Activated CD8-positive, alpha-beta memory T cell treated with anti-CD3 and anti-CD28 coated beads, Interleukin-2, amount 50 U/mL, for 24 hours (primary cell): ENCODE measurements around the gene RAE1.

Source experiments
- DNase-seq: peaks from one replicate; pipeline ENCODE4 v3.0.0-alpha.2; 2020; ENCODE audit errors: extremely low read depth

RAE1 gene, protein sequence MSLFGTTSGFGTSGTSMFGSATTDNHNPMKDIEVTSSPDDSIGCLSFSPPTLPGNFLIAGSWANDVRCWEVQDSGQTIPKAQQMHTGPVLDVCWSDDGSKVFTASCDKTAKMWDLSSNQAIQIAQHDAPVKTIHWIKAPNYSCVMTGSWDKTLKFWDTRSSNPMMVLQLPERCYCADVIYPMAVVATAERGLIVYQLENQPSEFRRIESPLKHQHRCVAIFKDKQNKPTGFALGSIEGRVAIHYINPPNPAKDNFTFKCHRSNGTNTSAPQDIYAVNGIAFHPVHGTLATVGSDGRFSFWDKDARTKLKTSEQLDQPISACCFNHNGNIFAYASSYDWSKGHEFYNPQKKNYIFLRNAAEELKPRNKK

DNA sequence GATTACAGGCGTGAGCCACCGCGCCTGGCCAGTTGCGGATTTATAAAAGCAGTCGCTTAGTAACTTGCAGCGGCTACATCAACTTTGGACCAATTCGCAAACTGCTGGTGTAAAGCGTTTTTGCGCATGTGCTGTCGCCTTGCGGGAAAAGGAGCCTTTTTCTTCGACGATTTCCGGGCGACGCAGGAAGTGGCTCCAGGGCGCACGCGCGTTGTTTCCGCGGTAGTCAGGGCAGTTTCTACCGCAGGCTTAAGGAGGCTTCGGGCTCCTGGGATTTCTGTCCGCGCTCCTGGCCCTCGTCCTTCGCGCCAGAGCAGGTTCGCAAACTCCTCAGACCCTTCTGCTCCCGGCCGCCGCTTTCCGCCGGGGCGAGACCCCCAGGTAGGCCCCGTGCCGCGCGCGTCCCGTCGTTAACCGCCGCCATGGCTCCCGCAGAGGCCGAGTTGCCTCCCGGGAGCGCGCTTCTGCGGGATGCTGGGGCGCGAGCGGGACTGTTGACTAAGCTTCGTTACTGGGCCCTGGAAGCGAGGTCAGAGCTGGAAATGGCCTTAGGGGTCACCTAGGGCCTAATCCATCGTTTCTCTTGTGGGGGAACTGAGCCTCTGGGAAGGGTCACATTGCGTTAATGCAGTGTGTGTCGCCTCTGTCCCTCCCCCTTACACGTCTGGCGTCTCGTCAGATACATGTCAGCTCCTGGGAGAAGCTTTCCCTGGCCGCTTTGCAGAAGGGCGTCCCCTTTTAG, at the start of gene RAE1:
RAE1 (plus strand) TSS at position 214 of the 742 bp plus-strand sequence. CDS start 2,784 bp downstream, outside the sequence.
- peak; percentile 86 for DNase-seq

GRCh38 chr20:57306747-57307146, 44.3 kb upstream of the RAE1 start:
- DNase-seq: no peak

GRCh38 chr20:57308451-57309271, 42.4 kb upstream of the RAE1 start:
- no peak for DNase-seq

- no peak for DNase-seq
Observed at GRCh38 chr20:57309544-57310115, 41.4 kb upstream of the RAE1 start.

DNA sequence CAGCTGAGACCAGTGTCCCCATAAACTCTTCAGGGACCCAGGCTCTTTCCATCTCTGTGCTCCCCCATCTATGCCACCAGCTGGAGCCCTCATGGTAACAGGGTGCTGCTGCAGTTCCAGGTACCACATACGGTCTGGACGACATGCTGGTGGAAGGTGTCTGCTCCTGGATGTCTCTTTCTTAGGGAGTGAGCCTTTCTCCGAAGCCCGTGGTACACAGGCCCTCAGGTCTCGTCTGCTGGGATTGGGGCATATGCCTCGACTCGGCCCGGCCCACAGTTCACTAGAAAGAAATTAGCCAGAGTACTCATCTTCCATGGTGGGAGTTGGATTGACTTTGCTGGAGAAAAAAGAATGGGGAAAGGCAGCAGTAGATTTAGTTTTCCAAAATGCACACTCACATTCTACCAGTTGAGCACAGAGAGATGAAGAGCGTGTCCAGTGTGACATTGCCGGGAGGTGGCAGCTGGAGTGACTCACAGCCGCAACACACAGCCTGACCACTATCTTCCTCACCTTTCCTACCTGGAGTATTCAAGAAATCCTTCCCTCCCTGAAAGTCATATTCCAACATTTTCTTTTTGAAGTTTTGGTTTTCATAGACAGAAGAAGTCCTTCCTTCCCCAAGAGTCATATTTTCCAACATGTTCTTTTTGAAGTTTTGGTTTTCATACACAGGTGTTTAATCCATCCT, 40.1 kb upstream of the RAE1 start:
- DNase-seq: no peak

GRCh38 chr20:57312138-57312537, 38.9 kb upstream of the RAE1 start:
- no peak for DNase-seq

- no peak for DNase-seq
Observed at GRCh38 chr20:57313230-57313629, 37.8 kb upstream of the RAE1 start.

DNA sequence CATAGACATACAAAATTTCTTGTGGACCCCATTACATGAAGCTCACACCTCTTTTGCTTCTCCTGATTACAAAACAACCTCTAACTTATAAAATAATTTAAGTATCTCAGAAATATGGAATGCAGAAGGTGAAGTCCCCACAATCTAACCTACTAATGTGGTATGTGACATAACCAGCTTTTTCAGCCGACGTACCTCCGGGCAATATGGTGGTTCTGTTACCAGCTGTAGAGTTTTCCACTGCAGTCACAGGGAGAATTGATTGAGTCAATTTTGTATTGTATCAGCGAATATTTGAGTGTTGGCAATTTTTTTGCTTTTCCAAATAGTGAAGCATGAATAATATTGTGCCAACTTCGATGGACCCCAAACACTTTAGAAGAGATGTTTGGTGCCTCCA, 37.1 kb upstream of the RAE1 start:
- no peak for DNase-seq

DNA sequence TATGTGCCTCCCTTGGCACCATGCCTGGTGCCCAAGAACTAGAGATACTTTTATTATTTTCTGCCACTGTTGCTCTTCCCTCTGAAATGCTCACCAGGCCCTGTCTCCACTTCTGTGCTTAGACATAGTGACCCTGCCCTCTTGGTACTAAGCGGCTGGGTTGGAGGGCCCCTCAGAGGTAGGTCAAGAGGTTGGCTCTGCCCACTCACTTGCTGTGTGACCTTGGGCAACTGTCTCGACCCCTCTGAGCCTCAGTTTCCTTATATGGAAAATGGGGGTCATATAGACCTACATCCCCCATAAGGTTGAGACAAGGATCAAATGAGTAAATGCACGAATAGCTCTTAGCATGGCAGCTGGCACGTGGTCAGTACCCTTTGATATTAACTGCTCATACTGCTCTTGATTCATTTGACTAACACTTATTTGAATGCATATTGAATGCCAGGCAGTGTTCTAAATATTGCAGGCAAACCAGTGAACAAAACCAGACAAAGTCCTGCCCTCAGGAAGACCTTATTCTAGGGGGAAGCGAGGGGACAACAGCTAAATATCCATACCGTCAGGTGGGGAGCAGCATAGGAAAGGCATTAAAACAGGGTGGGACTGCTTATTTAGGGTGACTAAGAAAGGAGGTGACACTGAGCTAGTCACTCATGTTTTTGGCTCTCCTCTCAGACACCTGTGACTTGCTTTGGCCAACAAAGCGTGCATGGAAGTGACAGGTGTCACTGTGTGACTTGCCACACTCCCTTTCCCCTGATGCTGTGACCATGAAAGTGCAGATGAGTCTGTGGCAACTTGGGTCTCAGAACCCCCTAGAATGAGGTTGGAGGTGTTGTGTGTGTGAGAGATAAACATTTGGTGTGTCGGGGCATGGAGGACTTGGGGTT, 35.7 kb upstream of the RAE1 start:
- DNase-seq: no peak

DNA sequence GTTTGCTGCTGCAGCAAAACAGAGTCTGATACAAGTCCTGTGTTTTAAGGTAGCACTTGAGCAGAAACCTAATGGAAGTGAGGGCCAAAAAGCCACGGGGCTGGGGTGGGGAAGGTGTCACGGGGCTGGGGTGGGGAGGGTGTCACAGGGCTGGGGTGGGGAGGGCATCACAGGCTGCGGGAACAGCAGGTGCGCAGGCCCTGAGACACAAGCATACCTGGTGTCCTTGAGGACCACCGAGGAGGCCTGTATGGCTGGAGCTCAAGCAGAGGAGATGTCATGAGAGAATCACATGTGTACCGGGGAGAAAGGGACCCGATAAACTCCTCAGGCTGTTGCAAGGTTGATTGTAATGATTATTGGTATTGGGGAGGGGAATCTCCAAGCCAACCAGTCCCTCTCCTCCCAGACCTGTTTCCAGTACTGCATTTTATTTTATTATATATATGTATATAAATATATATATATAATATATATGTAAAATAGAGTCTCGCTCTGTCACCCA, 35.0 kb upstream of the RAE1 start:
- DNase-seq: no peak

GRCh38 chr20:57316795-57317201, 34.3 kb upstream of the RAE1 start:
- DNase-seq: no peak

GRCh38 chr20:57317316-57317788, 33.7 kb upstream of the RAE1 start:
- no peak for DNase-seq

DNA sequence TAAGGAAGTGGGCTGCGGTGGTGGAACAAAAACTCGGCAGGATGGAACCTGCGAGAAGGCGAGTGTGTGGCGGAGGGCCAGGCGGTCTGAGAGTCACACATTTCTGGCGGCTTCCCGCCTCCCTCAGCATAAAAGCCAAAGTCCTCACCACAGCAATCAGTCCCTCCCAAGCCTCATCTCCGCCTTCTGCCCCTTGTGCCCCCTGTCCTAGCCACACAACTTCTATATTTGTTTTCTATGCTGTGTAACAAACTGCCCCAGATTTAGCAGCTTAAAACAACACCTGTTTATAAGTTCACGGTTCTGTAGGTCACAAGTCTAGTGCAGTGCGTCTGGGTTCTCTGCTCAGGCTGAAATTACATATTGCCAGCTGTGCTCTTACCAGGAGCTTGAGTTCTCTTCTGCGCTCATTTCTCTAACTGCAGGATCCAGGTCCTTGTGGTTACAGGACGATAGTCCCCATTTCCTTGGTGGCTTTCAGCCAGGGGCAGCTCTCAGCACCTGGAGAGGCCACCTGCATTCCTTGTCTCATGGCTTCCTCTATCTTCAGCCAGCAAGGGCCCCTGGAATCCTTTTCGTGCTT, 33.2 kb upstream of the RAE1 start:
- DNase-seq: no peak

DNA sequence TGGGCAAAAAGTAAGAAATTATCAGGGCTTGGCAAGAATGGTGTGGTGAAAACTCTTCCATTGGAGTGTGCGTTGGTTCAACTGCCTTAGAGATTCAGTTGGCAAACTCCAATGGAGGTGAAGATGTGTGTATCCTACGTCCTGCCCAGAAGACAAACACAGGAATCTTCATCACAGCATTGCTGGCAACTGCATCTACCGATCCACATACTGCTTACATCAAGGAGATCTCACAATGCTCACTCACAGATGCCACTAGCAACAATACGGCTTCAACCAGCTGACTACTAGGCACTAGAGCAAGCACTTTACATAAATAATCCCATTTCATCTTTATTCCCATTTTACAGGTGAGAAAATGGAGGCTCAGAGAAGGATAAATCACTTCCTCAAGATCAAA, 31.5 kb upstream of the RAE1 start:
- DNase-seq: no peak

GRCh38 chr20:57320358-57320757, 30.7 kb upstream of the RAE1 start:
- DNase-seq: no peak

- DNase-seq: no peak
Observed at GRCh38 chr20:57321142-57321541, 29.9 kb upstream of the RAE1 start.

DNA sequence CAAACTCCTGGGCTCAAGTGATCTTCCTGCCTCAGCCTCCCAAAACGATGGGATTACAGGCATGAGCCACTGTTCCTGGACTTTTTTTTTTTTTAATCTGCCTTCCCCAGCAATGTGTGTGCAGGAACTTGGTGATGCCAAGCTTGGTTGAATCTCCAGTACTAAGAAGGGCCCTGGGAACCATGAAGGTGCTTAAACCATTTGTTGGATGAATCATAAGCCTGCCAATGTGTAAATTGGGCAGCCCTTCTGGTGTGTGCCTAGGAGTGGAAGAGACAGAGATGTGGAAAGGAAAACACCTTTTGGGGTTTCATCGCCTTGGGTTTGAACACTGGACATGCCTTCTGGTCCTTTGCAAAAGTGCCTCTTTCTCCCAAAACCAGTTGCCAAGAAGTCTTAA, 28.6 kb upstream of the RAE1 start:
- DNase-seq: no peak

DNA sequence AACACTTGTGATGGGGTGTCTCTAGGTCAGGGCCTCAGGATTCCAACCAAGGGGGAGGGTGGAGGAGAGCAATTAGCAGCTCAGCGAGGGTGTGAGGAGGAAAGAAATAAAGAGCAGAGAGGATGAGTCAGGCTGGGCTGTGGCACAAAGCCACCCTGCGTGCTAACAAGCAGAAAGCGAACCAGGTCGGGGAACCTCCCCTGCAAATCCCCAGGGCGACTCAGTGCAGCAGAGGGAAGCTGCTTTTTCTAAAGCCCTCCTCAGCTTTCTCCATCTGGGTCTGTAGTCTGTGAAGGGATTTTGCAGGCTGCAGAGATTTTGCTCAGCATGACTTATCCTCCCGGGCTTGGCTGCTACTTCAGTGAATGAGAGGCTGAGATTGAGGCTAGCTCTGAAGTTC, 28.0 kb upstream of the RAE1 start:
- DNase-seq: no peak

- no peak for DNase-seq
Observed at GRCh38 chr20:57325632-57326356, 25.3 kb upstream of the RAE1 start.
